ENCODE data around the gene SKIC3. TPM values are rescaled to one million over a fixed set of nuclear protein-coding genes. Genes with fewer than 3 reads are reported as not detected.

SKIC3 gene
- 50.6 and 89.5 TPM in 2 replicates for total RNA-seq (2014; rRNA removed; shearing (Covaris generic); ENCODE audit: low replicate concordance)

- Histone ChIP-seq H3K9me3 (no peaks in the 10 kb centered on the region), H3K27me3 (no peaks in the 10 kb centered on the region), H3K4me3 (peak within 1 kb of the TSS; percentile 66), H3K36me3 (peaks cover 21% of the 10 kb centered on the region)
- peak; percentile 96 for DNase-seq
Measured at GRCh38 chr5:95554647-95555548, at the start of gene SKIC3, which contains the start of gene ARSK. Gene SKIC3, minus strand, starts transcription at chr5:95554977. Its CDS starts 7,827 bp downstream, at chr5:95547150. Gene ARSK, plus strand, starts transcription at chr5:95555101. Its CDS starts 178 bp downstream, at chr5:95555279.

GRCh38 chr5:95600557-95600956 is 45.8 kb upstream of the SKIC3 start:
- Histone ChIP-seq H3K9me3 (no peaks in the 10 kb centered on the region), H3K36me3 (peaks cover 5% of the 10 kb centered on the region; the same call in 1 of the 2 replicates), H3K4me3 (no peak overlapping the region), H3K27me3 (no peaks in the 10 kb centered on the region)
- DNase-seq: no peak

GRCh38 chr5:95599252-95599651 is 44.5 kb upstream of the SKIC3 start:
- no peak overlapping the region for H3K4me3 ChIP-seq
- no peak for DNase-seq
- no peaks in the 10 kb centered on the region for H3K27me3 ChIP-seq
- no peaks in the 10 kb centered on the region for H3K9me3 ChIP-seq
- peaks cover 5% of the 10 kb centered on the region; the same call in 1 of the 2 replicates for H3K36me3 ChIP-seq

GRCh38 chr5:95595289-95595931 is 40.6 kb upstream of the SKIC3 start:
- DNase-seq: no peak
- H3K27me3 ChIP-seq: no peaks in the 10 kb centered on the region
- H3K9me3 ChIP-seq: no peaks in the 10 kb centered on the region
- no peaks in the 10 kb centered on the region for H3K36me3 ChIP-seq
- H3K4me3 ChIP-seq: no peak overlapping the region

- H3K27me3 ChIP-seq: no peaks in the 10 kb centered on the region
- H3K4me3 ChIP-seq: no peak overlapping the region
- no peak for DNase-seq
- no peaks in the 10 kb centered on the region for H3K9me3 ChIP-seq
- no peaks in the 10 kb centered on the region for H3K36me3 ChIP-seq
Measured at GRCh38 chr5:95591490-95591901, 36.7 kb upstream of the SKIC3 start.

GRCh38 chr5:95590880-95591279 is 36.1 kb upstream of the SKIC3 start:
- no peak for DNase-seq
- Histone ChIP-seq H3K9me3 (no peaks in the 10 kb centered on the region), H3K27me3 (no peaks in the 10 kb centered on the region), H3K36me3 (no peaks in the 10 kb centered on the region), H3K4me3 (no peak overlapping the region)

GRCh38 chr5:95583992-95584391 is 29.2 kb upstream of the SKIC3 start:
- no peak for DNase-seq
- no peak overlapping the region for H3K4me3 ChIP-seq
- no peaks in the 10 kb centered on the region for H3K36me3 ChIP-seq
- H3K27me3 ChIP-seq: no peaks in the 10 kb centered on the region
- no peaks in the 10 kb centered on the region for H3K9me3 ChIP-seq

- H3K27me3 ChIP-seq: no peaks in the 10 kb centered on the region
- no peaks in the 10 kb centered on the region for H3K36me3 ChIP-seq
- DNase-seq: no peak
- no peaks in the 10 kb centered on the region for H3K9me3 ChIP-seq
- no peak overlapping the region for H3K4me3 ChIP-seq
Measured at GRCh38 chr5:95581576-95581975, 26.8 kb upstream of the SKIC3 start.

- H3K36me3 ChIP-seq: peaks cover 2% of the 10 kb centered on the region
- no peak for DNase-seq
- H3K9me3 ChIP-seq: no peaks in the 10 kb centered on the region
- H3K4me3 ChIP-seq: no peak overlapping the region
- H3K27me3 ChIP-seq: no peaks in the 10 kb centered on the region
Measured at GRCh38 chr5:95572016-95572415, 17.2 kb upstream of the SKIC3 start.

- DNase-seq: no peak
Measured at GRCh38 chr5:95565280-95565920, 10.6 kb upstream of the SKIC3 start.

GRCh38 chr5:95564450-95564849 is 9.7 kb upstream of the SKIC3 start:
- DNase-seq: no peak
- Histone ChIP-seq H3K27me3 (no peaks in the 10 kb centered on the region), H3K36me3 (peaks cover 2% of the 10 kb centered on the region), H3K9me3 (no peaks in the 10 kb centered on the region), H3K4me3 (no peak overlapping the region)

More at GRCh38 chr5:95565280-95565920, 10.6 kb upstream of the SKIC3 start:
- H3K4me3 ChIP-seq: no peak overlapping the region
- H3K9me3 ChIP-seq: no peaks in the 10 kb centered on the region
- no peaks in the 10 kb centered on the region for H3K27me3 ChIP-seq
- H3K36me3 ChIP-seq: peaks cover 2% of the 10 kb centered on the region

GRCh38 chr5:95563367-95563766 is 8.6 kb upstream of the SKIC3 start:
- no peak overlapping the region for H3K4me3 ChIP-seq
- H3K27me3 ChIP-seq: no peaks in the 10 kb centered on the region
- peaks cover 2% of the 10 kb centered on the region for H3K36me3 ChIP-seq
- H3K9me3 ChIP-seq: no peaks in the 10 kb centered on the region
- DNase-seq: no peak

GRCh38 chr5:95562282-95562681 is 7.5 kb upstream of the SKIC3 start:
- no peaks in the 10 kb centered on the region for H3K9me3 ChIP-seq
- no peak for DNase-seq
- no peaks in the 10 kb centered on the region for H3K36me3 ChIP-seq
- no peaks in the 10 kb centered on the region for H3K27me3 ChIP-seq
- no peak overlapping the region for H3K4me3 ChIP-seq

GRCh38 chr5:95557841-95558240 is 3.1 kb upstream of the SKIC3 start:
- Histone ChIP-seq H3K4me3 (no peak overlapping the region), H3K9me3 (no peaks in the 10 kb centered on the region), H3K27me3 (no peaks in the 10 kb centered on the region), H3K36me3 (peaks cover 3% of the 10 kb centered on the region)
- DNase-seq: no peak

- H3K27me3 ChIP-seq: no peaks in the 10 kb centered on the region
- no peaks in the 10 kb centered on the region for H3K9me3 ChIP-seq
- DNase-seq: no peak
- H3K4me3 ChIP-seq: peak overlapping the region; percentile 66
- H3K36me3 ChIP-seq: peaks cover 14% of the 10 kb centered on the region
Measured at GRCh38 chr5:95555553-95555952, 776 bp upstream of the SKIC3 start.

- H3K9me3 ChIP-seq: no peaks in the 10 kb centered on the region
- no peaks in the 10 kb centered on the region for H3K27me3 ChIP-seq
- DNase-seq: no peak
- H3K36me3 ChIP-seq: peaks cover 25% of the 10 kb centered on the region
- H3K4me3 ChIP-seq: peak overlapping the region; percentile 66
Measured at GRCh38 chr5:95554331-95554646, 488 bp downstream of the SKIC3 start.

GRCh38 chr5:95549030-95549429 is 5.7 kb downstream of the SKIC3 start:
- no peak for DNase-seq
- Histone ChIP-seq H3K4me3 (no peak overlapping the region), H3K36me3 (peaks cover 69% of the 10 kb centered on the region), H3K9me3 (no peaks in the 10 kb centered on the region), H3K27me3 (no peaks in the 10 kb centered on the region)
